Pancreas (tissue), 10 donors: ENCODE data around the gene NSG2. TPM values are rescaled to one million over a fixed set of nuclear protein-coding genes. Genes with fewer than 3 reads are reported as not detected.

Source experiments
- ATAC-seq, 4 donors: fragments of 200-7000 bp; cut with Tn5 transposase; one replicate each; pipeline versions ENCODE4 v1.8.0 to v1.9.1; 2020; ENCODE audit warnings: mild to moderate bottlenecking in 4 of 4, moderate library complexity in 4 of 4
- DNase-seq, 6 donors: peaks; one replicate each; pipeline ENCODE4 v3.0.0-alpha.2; 2020
- FAIRE-seq: peaks from 2 replicates; lab custom pipeline; 2012; peaks lifted over from hg19 to GRCh38; lab: Jason Lieb, UNC
- H3K27ac ChIP-seq, 4 donors: fragments of 200-600 bp; sonication (generic); 1 replicate in 3 of 4; 2 replicates in 1 of 4; pipeline versions ENCODE4 v1.5.0 to v1.8.0; 2020
- H3K27me3 ChIP-seq, 4 donors: fragments of 200-600 bp; one replicate each; pipeline ENCODE4 v1.8.0; 2021
- H3K36me3 ChIP-seq, 3 donors: fragments of 200-600 bp; sonication (generic) in 1 of 3; one replicate each; pipeline versions ENCODE4 v1.5.0 to v1.8.0; 2020 to 2021
- H3K4me1 ChIP-seq, 3 donors: fragments of 200-600 bp; one replicate each; pipeline ENCODE4 v1.8.0; 2021
- H3K4me3 ChIP-seq, 4 donors: fragments of 200-600 bp; sonication (generic) in 2 of 4; one replicate each; pipeline versions ENCODE4 v1.5.0 to v1.8.0; 2020 to 2021
- H3K9me3 ChIP-seq, 4 donors: fragments of 200-600 bp; one replicate each; pipeline ENCODE4 v1.8.0; 2021
- CTCF ChIP-seq, 4 donors: fragments of 200-600 bp; sonication (generic) in 3 of 4; IDR thresholded peaks; one replicate each; pipeline versions ENCODE4 v1.5.0 to v1.8.0; 2021; ENCODE audit warnings: antibody characterized with exemption in 4 of 4
- WGBS, 2 donors: extraction: QIAGEN DNeasy Blood & Tissue Kit; methylation state at CpG; one replicate each; pipeline ENCODE4 v1.1.7; 2013; 5-methylcytosine and 5-hydroxymethylcytosine counted together
- intact Hi-C, 3 donors: fragments of 100-400 bp; cut with DNase I; formaldehyde crosslinking; loops; one replicate each; pipeline versions ENCODE4 v1.11.1 to v1.14.2; 2022
- polyA plus RNA-seq, 2 donors: library from polyadenylated mRNA; stranded (reverse); fragments of 200-250 nt; gene quantifications; one replicate each; pipeline ENCODE4 v1.2.3, GENCODE V29; 2013
- total RNA-seq, 6 donors: library from RNA; stranded (reverse); fragmentation: NEBNext Ultra II Directional in 4 of 6; extraction: Animal tissue kit (Norgen Biotek cat#: 25700) in 4 of 6; gene quantifications; one replicate each; pipeline versions ENCODE4 v1.2.1 to v1.2.4, GENCODE V29; 2021 to 2023
- donor health status: healthy with polysubstance abuse.
- donor health status: DM: no; HTN: no; CAD: no; lungs with moderate emphysema.
- donor health status: DM: no; HTN: no; CAD: no.
- donor health status: control.
- donor health status: control.
- donor health status: Bipolar disorder and iron deficiency.
- donor health status: DM: yes; HTN: yes; CAD: no.
- donor health status: DM: no; HTN: no; CAD: no.
- donor health status: DM: no; HTN: no; CAD: no.
- donor health status: DM: yes; HTN: yes; CAD: no.

Gene NSG2
- total and polyA plus RNA-seq, 8 donors, result 0.19 to 3.5 (median 0.45) TPM

- Histone ChIP-seq H3K27me3 (no peaks in the 10 kb centered on the region), H3K4me1 (no peaks in the 10 kb centered on the region), H3K27ac (no peak overlapping the region), H3K9me3 (no peaks in the 10 kb centered on the region), H3K36me3 (no peaks in the 10 kb centered on the region), H3K4me3 (no peak overlapping the region)
- WGBS, 2 donors, result 63 to 66% methylated on average over 6 of the region's 6 CpGs
- no peak for DNase-seq
- TF ChIP-seq CTCF (IDR thresholded peaks at IDR 0.05), result no peak
- intact Hi-C loops, result loop anchor here in 1 of 3 donors (10.0 kb wide), 1 partner anchor 248 kb away; no protein-coding TSS in a partner anchor
- ATAC-seq, result no peak
- FAIRE-seq, result no peak
These were observed 11.7 kb downstream of the NSG2 start for GRCh38 chr5:174057206-174057605.

- intact Hi-C loops, result loop anchor here in 1 of 3 donors (10.0 kb wide), 1 partner anchor 246 kb away; no protein-coding TSS in a partner anchor
- TF ChIP-seq CTCF (IDR thresholded peaks at IDR 0.05), result no peak
- H3K27ac ChIP-seq, result no peak overlapping the region
- 82 to 87% methylated on average over 2 of the region's 2 CpGs for WGBS, 2 donors
- DNase-seq, result no peak
- no peaks in the 10 kb centered on the region for H3K27me3 ChIP-seq
- no peaks in the 10 kb centered on the region for H3K4me1 ChIP-seq
- H3K9me3 ChIP-seq, result no peaks in the 10 kb centered on the region
- no peak overlapping the region for H3K4me3 ChIP-seq
- H3K36me3 ChIP-seq, result no peaks in the 10 kb centered on the region
- no peak for FAIRE-seq
- ATAC-seq, result no peak
These were observed 13.1 kb downstream of the NSG2 start for GRCh38 chr5:174058433-174059122.

- no peak for TF ChIP-seq CTCF (IDR thresholded peaks at IDR 0.05)
- intact Hi-C loops, result loop anchor here in 1 of 3 donors (10.0 kb wide), 1 partner anchor 246 kb away; no protein-coding TSS in a partner anchor
- DNase-seq (no peak), FAIRE-seq (no peak), ATAC-seq (no peak)
- H3K27ac ChIP-seq, result no peak overlapping the region
- H3K4me1 ChIP-seq, result no peaks in the 10 kb centered on the region
- no peak overlapping the region for H3K4me3 ChIP-seq
- H3K9me3 ChIP-seq, result no peaks in the 10 kb centered on the region
- H3K27me3 ChIP-seq, result no peaks in the 10 kb centered on the region
- 93 to 100% methylated on average over 1 of the region's 1 CpG for WGBS, 2 donors
- H3K36me3 ChIP-seq, result no peaks in the 10 kb centered on the region
These were observed 13.7 kb downstream of the NSG2 start for GRCh38 chr5:174059247-174059646.

GRCh38 chr5:174063082-174063756 lies 17.7 kb downstream of the NSG2 start:
- no peak for FAIRE-seq
- no peaks in the 10 kb centered on the region for H3K36me3 ChIP-seq
- H3K27me3 ChIP-seq, result no peaks in the 10 kb centered on the region
- intact Hi-C loops, result no loop called here
- no peak overlapping the region for H3K27ac ChIP-seq
- ATAC-seq, result no peak
- peaks cover 0 to 9% (median 0%) of the 10 kb centered on the region in 3 donors for H3K4me1 ChIP-seq
- H3K9me3 ChIP-seq, result no peaks in the 10 kb centered on the region
- TF ChIP-seq CTCF (IDR thresholded peaks at IDR 0.05), result no peak
- H3K4me3 ChIP-seq, result no peak overlapping the region
- no peak for DNase-seq

- WGBS, 2 donors, result 76 to 82% methylated on average over 8 of the region's 8 CpGs
- intact Hi-C loops, result no loop called here
- DNase-seq (no peak), ATAC-seq (no peak), FAIRE-seq (no peak)
- no peak for TF ChIP-seq CTCF (IDR thresholded peaks at IDR 0.05)
- no peaks in the 10 kb centered on the region for H3K9me3 ChIP-seq
- no peak overlapping the region for H3K4me3 ChIP-seq
- H3K36me3 ChIP-seq, result no peaks in the 10 kb centered on the region
- H3K27me3 ChIP-seq, result no peaks in the 10 kb centered on the region
- no peak overlapping the region for H3K27ac ChIP-seq
- peaks cover 0 to 9% (median 0%) of the 10 kb centered on the region in 3 donors for H3K4me1 ChIP-seq
These were observed 18.7 kb downstream of the NSG2 start for GRCh38 chr5:174064171-174064570.
